GM12872 (cell line): Measurements from ENCODE around the gene SCCPDH.

ENCODE experiments used
- CTCF ChIP-seq: IDR thresholded peaks from 3 replicates; pipeline ENCODE4 v1.5.1; 2011; ENCODE audit warnings: low read depth, mild to moderate bottlenecking, low read length, moderate library complexity; ENCODE audit not compliant: insufficient read depth

SCCPDH gene

DNA sequence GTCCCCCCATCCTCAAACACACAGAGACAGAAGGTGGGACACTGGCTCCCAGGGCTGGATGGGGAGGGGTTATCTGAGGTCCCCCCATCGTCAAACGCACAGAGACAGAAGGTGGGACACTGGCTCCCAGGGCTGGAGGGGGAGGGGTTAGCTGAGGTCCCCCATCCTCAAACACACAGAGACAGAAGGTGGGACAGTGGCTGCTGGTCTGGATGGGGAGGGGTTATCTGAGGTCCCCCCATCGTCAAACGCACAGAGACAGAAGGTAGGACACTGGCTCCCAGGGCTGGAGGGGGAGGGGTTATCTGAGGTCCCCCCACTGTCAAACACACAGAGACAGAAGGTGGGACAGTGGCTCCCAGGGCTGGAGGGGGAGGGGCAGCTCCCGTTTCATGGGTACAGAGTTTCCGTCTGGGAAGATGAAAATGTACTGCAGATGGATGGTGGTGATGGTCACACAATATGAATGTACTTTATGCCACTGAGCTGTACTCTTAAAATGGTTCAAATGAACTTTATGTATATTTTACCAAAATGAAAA lies 69.2 kb downstream of the SCCPDH start:
- TF ChIP-seq CTCF = no peak

DNA sequence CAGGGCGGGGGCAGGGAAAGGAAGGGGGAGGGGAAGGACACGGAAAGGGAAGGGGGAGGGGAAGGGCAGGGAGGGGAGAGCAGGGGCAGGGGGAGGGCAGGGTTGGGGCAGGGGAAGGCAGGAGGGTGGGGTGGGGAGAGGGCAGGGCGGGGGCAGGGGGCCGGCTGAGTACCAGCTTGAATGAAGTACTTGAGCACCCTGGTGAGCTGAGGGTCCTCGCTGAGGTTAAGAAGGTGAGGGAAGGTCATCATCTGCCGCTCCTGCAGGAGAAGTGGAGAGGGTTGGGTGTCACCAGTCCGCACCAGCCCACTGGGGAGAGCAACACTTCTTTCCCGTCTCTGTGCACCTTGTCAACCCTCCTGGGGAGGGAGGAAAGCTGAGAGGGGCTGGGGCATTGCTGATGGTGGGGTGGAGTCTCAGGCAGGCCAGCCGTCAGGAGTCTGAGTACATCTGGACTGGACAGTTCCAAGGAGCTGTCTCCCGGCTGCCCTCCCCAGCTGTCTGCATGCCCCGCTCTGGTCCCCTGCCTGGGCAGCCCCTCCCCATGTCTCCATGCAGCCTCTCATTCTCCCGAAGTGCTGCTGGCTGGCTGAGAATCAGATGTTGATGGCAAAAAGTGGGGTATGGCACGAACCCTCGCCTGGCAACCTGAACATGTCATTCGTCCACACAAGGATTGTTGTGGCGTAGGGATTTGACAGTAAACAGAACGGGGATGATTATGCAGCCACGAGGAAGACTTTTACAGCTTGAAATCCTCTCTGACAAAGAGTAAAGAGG lies 70.0 kb downstream of the SCCPDH start:
- TF ChIP-seq CTCF = no peak

DNA sequence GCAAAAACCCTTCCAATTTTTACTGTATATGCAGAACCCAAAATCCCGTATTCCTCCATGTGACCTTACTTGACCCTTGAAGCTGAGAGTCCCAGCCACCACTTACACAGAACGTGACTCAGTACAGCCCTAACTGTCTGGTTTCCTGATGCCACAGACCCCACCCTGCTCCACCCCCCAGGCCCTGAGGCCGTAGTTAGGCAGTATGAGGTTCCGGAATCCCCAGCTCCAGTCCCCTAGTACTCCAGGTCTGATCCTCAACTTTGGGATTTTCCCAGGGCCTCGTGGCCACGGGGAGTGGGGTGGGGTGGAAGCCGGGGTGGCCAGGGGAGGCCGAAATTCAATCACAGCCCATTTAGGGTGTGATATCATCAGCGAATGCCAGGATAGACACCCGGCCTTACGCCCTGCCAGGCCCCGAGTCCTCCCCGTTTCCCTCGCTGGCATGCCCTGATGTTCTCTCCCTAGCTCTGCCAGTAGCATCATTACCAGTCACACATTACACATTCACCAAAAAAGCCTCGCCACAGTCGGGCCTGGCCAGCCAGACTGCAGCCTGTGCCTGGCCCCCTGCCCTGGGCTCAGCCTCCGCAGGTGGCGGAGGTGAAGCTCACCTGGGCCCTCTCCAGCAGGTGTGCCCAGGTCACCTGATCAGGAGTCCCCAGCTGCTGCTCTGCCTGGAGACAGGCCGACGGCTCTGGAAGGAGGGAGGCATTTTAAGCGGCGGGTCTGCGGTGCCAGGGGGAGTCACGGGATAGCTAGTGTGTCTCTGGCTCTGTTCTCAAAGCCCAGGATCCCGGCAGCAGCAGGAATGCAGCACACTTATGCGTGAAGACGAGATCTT lies 70.8 kb downstream of the SCCPDH start:
- no peak for TF ChIP-seq CTCF

DNA sequence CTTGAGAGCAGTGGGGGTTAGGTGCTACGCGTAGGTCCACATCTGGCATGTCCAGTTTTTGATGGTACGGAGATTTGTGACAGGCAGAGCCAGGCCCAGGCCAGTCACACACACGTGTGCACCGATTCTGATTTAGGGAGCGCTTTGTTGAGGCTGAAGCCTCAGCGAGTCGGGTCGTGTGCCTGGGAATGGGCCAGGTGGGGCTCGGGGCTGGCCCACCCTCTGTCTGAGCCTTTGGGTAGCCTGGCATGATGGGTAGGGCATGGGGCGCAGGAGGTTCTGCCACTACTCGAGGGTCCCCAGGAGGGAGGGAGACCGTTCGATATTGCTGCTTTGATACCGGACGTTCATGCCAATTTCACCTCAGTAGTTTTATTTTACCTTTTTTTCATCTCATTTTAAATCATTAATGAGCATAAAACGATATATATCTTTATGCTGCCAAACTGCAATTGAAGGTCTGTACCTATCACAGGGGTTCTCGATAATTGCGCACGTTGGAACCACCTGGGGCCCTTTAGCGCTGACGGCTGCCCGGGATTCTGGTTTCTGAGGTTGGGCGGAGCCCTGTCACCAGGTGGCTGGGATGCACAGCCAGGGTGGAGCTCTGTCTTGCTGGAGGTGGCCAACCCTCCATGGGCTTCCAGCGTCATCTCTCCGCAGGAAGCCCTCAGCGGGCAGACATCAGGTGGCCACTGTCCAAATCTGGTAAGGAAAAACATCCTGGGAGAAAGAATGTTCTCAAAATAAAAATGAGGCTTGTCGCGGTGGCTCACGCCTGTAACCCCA lies 71.9 kb downstream of the SCCPDH start:
- TF ChIP-seq CTCF = no peak

GRCh38 chr1:246797157-246797556 lies 72.9 kb downstream of the SCCPDH start:
- no peak for TF ChIP-seq CTCF

GRCh38 chr1:246797597-246797996 lies 73.4 kb downstream of the SCCPDH start:
- TF ChIP-seq CTCF = no peak

- no peak for TF ChIP-seq CTCF
These were observed 73.9 kb downstream of the SCCPDH start for GRCh38 chr1:246798107-246798506.
